ENCODE results near the gene SFR1. TPM values are rescaled to one million over a fixed set of nuclear protein-coding genes. Genes with fewer than 3 reads are reported as not detected.

Gene SFR1
- total RNA-seq, 1 experiment from 2014 or later, result 9.9 TPM

GRCh38 chr10:104084482-104085142 is 37.4 kb upstream of the SFR1 start:
- Mint-ChIP-seq H3K27me3 (ENCODE audit: low read depth) (no peaks in the 10 kb centered on the region), H3K4me1 (peaks cover 34% of the 10 kb centered on the region), H3K36me3 (no peaks in the 10 kb centered on the region), H3K27ac (no peak overlapping the region), H3K9me3 (no peaks in the 10 kb centered on the region), H3K4me3 (no peak overlapping the region)
- ChIA-PET POLR2A (interaction anchor here (1.4 kb wide), 1 partner anchor 37 kb away, joined by 3 read pairs; the partner anchor contains the start of gene SFR1), CTCF (no interaction called here)
- ATAC-seq, result no peak
- DNase-seq (ENCODE audit: low spot score), result no peak
- TF ChIP-seq ZNF219 (CRISPR knock-in tag; IDR thresholded peaks at IDR 0.05; ENCODE audit: borderline replicate concordance), result no peak
- no peak for TF ChIP-seq MLX (CRISPR knock-in tag; IDR thresholded peaks at IDR 0.05)
- TF ChIP-seq HMGA2 (CRISPR knock-in tag; IDR thresholded peaks at IDR 0.05), result no peak
- no peak for TF ChIP-seq TCF7 (CRISPR knock-in tag; IDR thresholded peaks at IDR 0.05; ENCODE audit: low read depth)

DNA sequence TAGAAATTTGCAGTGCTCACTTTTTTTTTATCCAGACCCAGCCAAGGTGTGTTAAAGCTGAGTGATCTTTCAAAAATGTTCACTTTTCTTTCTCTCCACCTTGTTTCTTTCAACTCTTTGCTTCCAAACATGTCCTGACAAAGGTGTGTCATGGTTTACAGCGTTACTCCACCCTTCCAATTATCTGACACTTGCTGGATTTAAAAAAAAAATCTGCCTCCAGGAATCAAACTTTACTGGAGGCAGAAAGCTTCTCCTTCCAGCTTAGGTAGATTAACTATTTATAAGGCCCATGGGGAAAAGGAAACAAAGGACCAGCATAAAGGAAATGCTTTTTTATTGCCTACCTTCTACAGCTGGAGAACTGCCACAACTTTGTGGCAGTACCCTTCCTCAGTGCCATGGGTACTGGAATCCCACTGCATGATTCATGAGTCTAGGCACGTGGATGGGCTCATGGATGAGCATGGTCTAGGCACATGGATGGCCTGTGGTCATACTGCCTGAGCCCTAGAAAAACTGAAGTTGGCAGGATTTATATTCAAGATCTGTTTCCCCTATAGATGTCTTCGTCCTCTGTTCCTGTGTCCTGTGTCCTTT is 36.1 kb upstream of the SFR1 start, which contains the start of gene COL17A1:
COL17A1 (minus strand) TSS at position 80 of the 600 bp plus-strand sequence. CDS start 5,207 bp downstream, outside the sequence.
- POLR2A ChIA-PET, result no interaction called here
- Mint-ChIP-seq H3K4me3 (no peak within 1 kb of the TSS), H3K27me3 (ENCODE audit: low read depth) (no peaks in the 10 kb centered on the region), H3K27ac (no peak within 1 kb of the TSS; the same call in 1 of the 2 replicates), H3K9me3 (no peaks in the 10 kb centered on the region), H3K36me3 (no peaks in the 10 kb centered on the region), H3K4me1 (peaks cover 39% of the 10 kb centered on the region)
- CTCF ChIA-PET, result no interaction called here
- TF ChIP-seq ETV6 (CRISPR knock-in tag; IDR thresholded peaks at IDR 0.05), result no peak
- TF ChIP-seq ATF1 (CRISPR knock-in tag; IDR thresholded peaks at IDR 0.05), result no peak
- no peak for TF ChIP-seq ZNF396 (CRISPR knock-in tag; IDR thresholded peaks at IDR 0.05; ENCODE audit: borderline replicate concordance)
- TF ChIP-seq CTCF (IDR thresholded peaks at IDR 0.05), result no peak
- TF ChIP-seq ESRRA (CRISPR knock-in tag; IDR thresholded peaks at IDR 0.05; ENCODE audit: borderline replicate concordance), result no peak
- TF ChIP-seq, protein P1, sequence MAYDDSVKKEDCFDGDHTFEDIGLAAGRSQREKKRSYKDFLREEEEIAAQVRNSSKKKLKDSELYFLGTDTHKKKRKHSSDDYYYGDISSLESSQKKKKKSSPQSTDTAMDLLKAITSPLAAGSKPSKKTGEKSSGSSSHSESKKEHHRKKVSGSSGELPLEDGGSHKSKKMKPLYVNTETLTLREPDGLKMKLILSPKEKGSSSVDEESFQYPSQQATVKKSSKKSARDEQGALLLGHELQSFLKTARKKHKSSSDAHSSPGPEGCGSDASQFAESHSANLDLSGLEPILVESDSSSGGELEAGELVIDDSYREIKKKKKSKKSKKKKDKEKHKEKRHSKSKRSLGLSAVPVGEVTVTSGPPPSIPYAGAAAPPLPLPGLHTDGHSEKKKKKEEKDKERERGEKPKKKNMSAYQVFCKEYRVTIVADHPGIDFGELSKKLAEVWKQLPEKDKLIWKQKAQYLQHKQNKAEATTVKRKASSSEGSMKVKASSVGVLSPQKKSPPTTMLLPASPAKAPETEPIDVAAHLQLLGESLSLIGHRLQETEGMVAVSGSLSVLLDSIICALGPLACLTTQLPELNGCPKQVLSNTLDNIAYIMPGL (CRISPR knock-in tag; IDR thresholded peaks at IDR 0.05), result no peak
- no peak for TF ChIP-seq TEAD4 (CRISPR knock-in tag; IDR thresholded peaks at IDR 0.05)
- TF ChIP-seq, protein P2, sequence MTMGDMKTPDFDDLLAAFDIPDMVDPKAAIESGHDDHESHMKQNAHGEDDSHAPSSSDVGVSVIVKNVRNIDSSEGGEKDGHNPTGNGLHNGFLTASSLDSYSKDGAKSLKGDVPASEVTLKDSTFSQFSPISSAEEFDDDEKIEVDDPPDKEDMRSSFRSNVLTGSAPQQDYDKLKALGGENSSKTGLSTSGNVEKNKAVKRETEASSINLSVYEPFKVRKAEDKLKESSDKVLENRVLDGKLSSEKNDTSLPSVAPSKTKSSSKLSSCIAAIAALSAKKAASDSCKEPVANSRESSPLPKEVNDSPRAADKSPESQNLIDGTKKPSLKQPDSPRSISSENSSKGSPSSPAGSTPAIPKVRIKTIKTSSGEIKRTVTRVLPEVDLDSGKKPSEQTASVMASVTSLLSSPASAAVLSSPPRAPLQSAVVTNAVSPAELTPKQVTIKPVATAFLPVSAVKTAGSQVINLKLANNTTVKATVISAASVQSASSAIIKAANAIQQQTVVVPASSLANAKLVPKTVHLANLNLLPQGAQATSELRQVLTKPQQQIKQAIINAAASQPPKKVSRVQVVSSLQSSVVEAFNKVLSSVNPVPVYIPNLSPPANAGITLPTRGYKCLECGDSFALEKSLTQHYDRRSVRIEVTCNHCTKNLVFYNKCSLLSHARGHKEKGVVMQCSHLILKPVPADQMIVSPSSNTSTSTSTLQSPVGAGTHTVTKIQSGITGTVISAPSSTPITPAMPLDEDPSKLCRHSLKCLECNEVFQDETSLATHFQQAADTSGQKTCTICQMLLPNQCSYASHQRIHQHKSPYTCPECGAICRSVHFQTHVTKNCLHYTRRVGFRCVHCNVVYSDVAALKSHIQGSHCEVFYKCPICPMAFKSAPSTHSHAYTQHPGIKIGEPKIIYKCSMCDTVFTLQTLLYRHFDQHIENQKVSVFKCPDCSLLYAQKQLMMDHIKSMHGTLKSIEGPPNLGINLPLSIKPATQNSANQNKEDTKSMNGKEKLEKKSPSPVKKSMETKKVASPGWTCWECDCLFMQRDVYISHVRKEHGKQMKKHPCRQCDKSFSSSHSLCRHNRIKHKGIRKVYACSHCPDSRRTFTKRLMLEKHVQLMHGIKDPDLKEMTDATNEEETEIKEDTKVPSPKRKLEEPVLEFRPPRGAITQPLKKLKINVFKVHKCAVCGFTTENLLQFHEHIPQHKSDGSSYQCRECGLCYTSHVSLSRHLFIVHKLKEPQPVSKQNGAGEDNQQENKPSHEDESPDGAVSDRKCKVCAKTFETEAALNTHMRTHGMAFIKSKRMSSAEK (CRISPR knock-in tag; IDR thresholded peaks at IDR 0.05; ENCODE audit: borderline replicate concordance), result no peak
- TF ChIP-seq RORB (CRISPR knock-in tag; IDR thresholded peaks at IDR 0.05), result no peak
- no peak for TF ChIP-seq PRRX2 (CRISPR knock-in tag; IDR thresholded peaks at IDR 0.05)
- TF ChIP-seq GABPB1 (CRISPR knock-in tag; IDR thresholded peaks at IDR 0.05), result no peak
- TF ChIP-seq, protein P3, sequence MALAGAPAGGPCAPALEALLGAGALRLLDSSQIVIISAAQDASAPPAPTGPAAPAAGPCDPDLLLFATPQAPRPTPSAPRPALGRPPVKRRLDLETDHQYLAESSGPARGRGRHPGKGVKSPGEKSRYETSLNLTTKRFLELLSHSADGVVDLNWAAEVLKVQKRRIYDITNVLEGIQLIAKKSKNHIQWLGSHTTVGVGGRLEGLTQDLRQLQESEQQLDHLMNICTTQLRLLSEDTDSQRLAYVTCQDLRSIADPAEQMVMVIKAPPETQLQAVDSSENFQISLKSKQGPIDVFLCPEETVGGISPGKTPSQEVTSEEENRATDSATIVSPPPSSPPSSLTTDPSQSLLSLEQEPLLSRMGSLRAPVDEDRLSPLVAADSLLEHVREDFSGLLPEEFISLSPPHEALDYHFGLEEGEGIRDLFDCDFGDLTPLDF (CRISPR knock-in tag; IDR thresholded peaks at IDR 0.05), result no peak
- TF ChIP-seq SP1 (CRISPR knock-in tag; conservative IDR thresholded peaks at IDR 0.05), result no peak
- TF ChIP-seq E2F5 (CRISPR knock-in tag; IDR thresholded peaks at IDR 0.05), result no peak
- DNase-seq (ENCODE audit: low spot score) (no peak), ATAC-seq (no peak)

Data from WTC11 (cell line).